Panc1 (cell line): Measurements from ENCODE around the gene EIF2S2. TPM values are rescaled to one million over a fixed set of nuclear protein-coding genes. Genes with fewer than 3 reads are reported as not detected.

Experiments
- ATAC-seq: fragments of 200-7000 bp; cut with Tn5 transposase; 2 replicates; pipeline ENCODE4 v1.9.1; 2020; ENCODE audit warnings: mild to moderate bottlenecking, moderate library complexity
- BruUV-seq: library from RNA; stranded (reverse); fragments of 400-500 nt; replicated peaks from 2 replicates; lab custom pipeline; 2021; lab: Mats Ljungman, UMichigan
- CTCF ChIA-PET: fragments of 300-600 bp; sonication (Branson Sonifier 250); formaldehyde crosslinking; loops from one replicate; lab custom pipeline; 2022; ENCODE audit warnings: antibody characterized with exemption; lab: Charles Lee
- POLR2A ChIA-PET: fragments of 300-600 bp; sonication (Branson Sonifier 250); formaldehyde crosslinking; loops from one replicate; lab custom pipeline; 2022; ENCODE audit warnings: antibody characterized with exemption; lab: Charles Lee
- DNase-seq: peaks from one replicate; pipeline ENCODE4 v3.0.0-alpha.2; 2010; ENCODE audit warnings: low read depth, low spot score
- H3K27ac ChIP-seq: 2 replicates; pipeline ENCODE4 v1.5.1; 2011; ENCODE audit warnings: mild to moderate bottlenecking, low read length, inconsistent platforms
- H3K27me3 ChIP-seq: fragments of 200-500 bp; sonication (Bioruptor generic); 2 replicates; pipeline ENCODE4 v1.6.0; 2014; ENCODE audit warnings: low read length, inconsistent platforms; ENCODE audit not compliant: control insufficient read depth, insufficient read depth
- H3K36me3 ChIP-seq: fragments of 200-500 bp; sonication (Bioruptor generic); 2 replicates; pipeline ENCODE4 v1.5.1; 2014; ENCODE audit warnings: inconsistent platforms, mild to moderate bottlenecking, low read length, moderate library complexity; ENCODE audit not compliant: control insufficient read depth, insufficient read depth
- H3K4me1 ChIP-seq: 2 replicates; pipeline ENCODE4 v1.5.1; 2011; ENCODE audit warnings: inconsistent platforms, mild to moderate bottlenecking, low read length, moderate library complexity; ENCODE audit not compliant: control insufficient read depth, insufficient read depth
- H3K4me3 ChIP-seq, 2 experiments: 2 replicates each; pipeline ENCODE4 v1.5.1; 2011 to 2012; ENCODE audit warnings: low read depth in 2 of 2, low read length in 2 of 2, mild to moderate bottlenecking in 2 of 2, inconsistent platforms in 1 of 2, moderate library complexity in 1 of 2
- H3K9me3 ChIP-seq: fragments of 200-500 bp; sonication (Bioruptor generic); 2 replicates; pipeline ENCODE4 v1.5.1; 2014; ENCODE audit warnings: low read depth, mild to moderate bottlenecking, inconsistent platforms, low read length, moderate library complexity; ENCODE audit not compliant: control insufficient read depth, insufficient read depth
- CTCF ChIP-seq: fragments of 450-650 bp; IDR thresholded peaks from 2 replicates; pipeline ENCODE4 v1.5.1; 2017; ENCODE audit warnings: mild to moderate bottlenecking
- POLR2AphosphoS5 ChIP-seq: IDR thresholded peaks from 2 replicates; pipeline ENCODE4 v1.6.1; 2012; ENCODE audit warnings: mild to moderate bottlenecking, low read depth, low read length, moderate library complexity
- REST ChIP-seq, 2 experiments: IDR thresholded peaks; 2 replicates each; pipeline ENCODE4 v1.6.1; 2011 to 2012; ENCODE audit warnings: low read depth in 2 of 2, control low read depth in 1 of 2, low read length in 1 of 2, mild to moderate bottlenecking in 1 of 2, moderate library complexity in 1 of 2; ENCODE audit not compliant: insufficient read depth in 1 of 2
- SIN3A ChIP-seq: IDR thresholded peaks from 2 replicates; pipeline ENCODE4 v1.6.1; 2012; ENCODE audit warnings: low read depth, mild to moderate bottlenecking, low read length, moderate library complexity, borderline replicate concordance; ENCODE audit not compliant: insufficient read depth
- TCF7L2 ChIP-seq: IDR thresholded peaks from 2 replicates; pipeline ENCODE4 v1.6.1; 2011; ENCODE audit warnings: mild to moderate bottlenecking, low read depth, low read length, inconsistent platforms
- in situ Hi-C: cut with HindIII; loops from 2 replicates; pipeline ENCODE4 v1.10.0; 2016; ENCODE audit warnings: low sequenced_read_pairs, low pct_unique_long_range_greater_than_20kb
- intact Hi-C: fragments of 100-400 bp; cut with micrococcal nuclease; formaldehyde crosslinking; loops from one replicate; pipeline ENCODE4 v1.10.0; 2022; ENCODE audit not compliant: unreplicated experiment
- total RNA-seq: library from RNA; stranded (reverse); gene quantifications from one replicate; pipeline ENCODE4 v1.2.1, GENCODE V29; 2021; ENCODE audit not compliant: unreplicated experiment

The EIF2S2 gene
- total RNA-seq, 1 experiment from 2014 or later: 82.0 TPM

- in situ Hi-C loops: no loop called here
- CTCF ChIA-PET: interaction anchor here (0.6 to 0.7 kb wide), 2 partner anchors 38 to 177 kb away, joined by 4 read pairs; no protein-coding TSS in a partner anchor
- ATAC-seq (no peak), DNase-seq (no peak)
- TF ChIP-seq CTCF: no peak
- TF ChIP-seq SIN3A: no peak
- no peak for TF ChIP-seq POLR2AphosphoS5
- no peak for TF ChIP-seq REST (IDR thresholded peaks at IDR 0.05; ENCODE audit: insufficient read depth in 1 of 2, low read depth in 2 of 2, low read length in 1 of 2)
- TF ChIP-seq TCF7L2: no peak
- intact Hi-C loops: no loop called here
- Histone ChIP-seq H3K27me3 (no peaks in the 10 kb centered on the region), H3K4me3 (no peak overlapping the region), H3K27ac (no peak overlapping the region), H3K36me3 (no peaks in the 10 kb centered on the region), H3K4me1 (no peaks in the 10 kb centered on the region), H3K9me3 (no peaks in the 10 kb centered on the region)
- POLR2A ChIA-PET: interaction anchor here (0.6 kb wide), 1 partner anchor 700 kb away, joined by 8 read pairs; no protein-coding TSS in a partner anchor
- BruUV-seq: no TSS peak
Observed at GRCh38 chr20:34052414-34052813, 59.6 kb downstream of the EIF2S2 start.

- POLR2A ChIA-PET: interaction anchor here (0.6 kb wide), 1 partner anchor 456 kb away, joined by 3 read pairs; no protein-coding TSS in a partner anchor
- no TSS peak for BruUV-seq
- Histone ChIP-seq H3K4me3 (no peak overlapping the region), H3K27ac (no peak overlapping the region), H3K4me1 (no peaks in the 10 kb centered on the region), H3K36me3 (no peaks in the 10 kb centered on the region), H3K27me3 (no peaks in the 10 kb centered on the region), H3K9me3 (no peaks in the 10 kb centered on the region)
- intact Hi-C loops: no loop called here
- in situ Hi-C loops: no loop called here
- no peak for ATAC-seq
- CTCF ChIA-PET: no interaction called here
- DNase-seq: no peak
- TF ChIP-seq CTCF (no peak), REST (IDR thresholded peaks at IDR 0.05; ENCODE audit: insufficient read depth in 1 of 2, low read depth in 2 of 2, low read length in 1 of 2) (no peak), POLR2AphosphoS5 (no peak), TCF7L2 (no peak)
Observed at GRCh38 chr20:34049897-34050695, 61.9 kb downstream of the EIF2S2 start.
